GM12878 (cell line): ENCODE data around the gene BTBD19. TPM values are rescaled to one million over a fixed set of nuclear protein-coding genes. Genes with fewer than 3 reads are reported as not detected.

Experiments
- ATAC-seq: fragments of 200-7000 bp; cut with Tn5 transposase; 3 replicates; pipeline ENCODE4 v1.9.1; 2020; ENCODE audit warnings: mild to moderate bottlenecking, moderate library complexity
- BruUV-seq: library from RNA; stranded (reverse); fragments of 400-500 nt; replicated peaks from 2 replicates; lab custom pipeline; 2021; lab: Mats Ljungman, UMichigan
- CTCF ChIA-PET: fragments of 300-600 bp; sonication (Branson Sonifier 250); formaldehyde crosslinking; extraction: SDS; loops from one replicate; lab custom pipeline; 2021; ENCODE audit warnings: inconsistent platforms; lab: Yijun Ruan, JAX
- POLR2A ChIA-PET: fragments of 350-600 bp; formaldehyde crosslinking; extraction: SDS; loops from one replicate; lab custom pipeline; 2021; ENCODE audit warnings: inconsistent platforms; lab: Charles Lee
- RAD21 ChIA-PET: fragments of 300-600 bp; sonication (Branson Sonifier 250); formaldehyde crosslinking; loops from one replicate; lab custom pipeline; 2023; ENCODE audit warnings: antibody characterized with exemption; ENCODE audit not compliant: unreplicated experiment; lab: Charles Lee
- SMC1A ChIA-PET: fragments of 300-600 bp; sonication (Branson Sonifier 250); formaldehyde crosslinking; loops from one replicate; lab custom pipeline; 2023; ENCODE audit not compliant: unreplicated experiment, uncharacterized antibody; lab: Charles Lee
- DNase-seq: peaks from one replicate; pipeline ENCODE4 v3.0.0-alpha.2; 2011; ENCODE audit warnings: low read depth, low spot score
- FAIRE-seq: peaks from 3 replicates; lab custom pipeline; 2011; peaks lifted over from hg19 to GRCh38; lab: Jason Lieb, UNC
- H2AFZ ChIP-seq: 2 replicates; pipeline ENCODE4 v1.6.0; 2011; ENCODE audit warnings: low read depth, low read length, control low read depth; ENCODE audit not compliant: control insufficient read depth
- H3K27ac ChIP-seq: 2 replicates; pipeline ENCODE4 v1.5.1; 2011; ENCODE audit warnings: control low read depth; ENCODE audit not compliant: control insufficient read depth, insufficient read depth
- H3K27me3 ChIP-seq, 2 experiments: replicated peaks in 1 of 2; 2 replicates each; pipeline versions ENCODE4 v1.6.0 to v1.6.1; 2011; ENCODE audit warnings: low read length in 1 of 2; ENCODE audit not compliant: control insufficient read depth in 2 of 2, insufficient read depth in 2 of 2
- H3K36me3 ChIP-seq, 2 experiments: 2 replicates each; pipeline ENCODE4 v1.5.1; 2011; ENCODE audit warnings: low read length in 1 of 2; ENCODE audit not compliant: control insufficient read depth in 2 of 2, insufficient read depth in 2 of 2
- H3K4me1 ChIP-seq: 2 replicates; pipeline ENCODE4 v1.6.1; 2011; ENCODE audit warnings: mild to moderate bottlenecking, low read length, moderate library complexity, mixed read lengths; ENCODE audit not compliant: control insufficient read depth, insufficient read depth
- H3K4me2 ChIP-seq: 2 replicates; pipeline ENCODE4 v1.6.0; 2011; ENCODE audit warnings: control low read depth; ENCODE audit not compliant: control insufficient read depth, insufficient read depth
- H3K4me3 ChIP-seq: fragments of 200-600 bp; sonication (generic); 2 replicates; pipeline ENCODE4 v1.5.1; 2016
- H3K79me2 ChIP-seq: 2 replicates; pipeline ENCODE4 v1.6.0; 2011; ENCODE audit warnings: low read length; ENCODE audit not compliant: control insufficient read depth, insufficient read depth
- H3K9ac ChIP-seq: 2 replicates; pipeline ENCODE4 v1.8.0; 2011; ENCODE audit warnings: low read length, control low read depth, mixed read lengths; ENCODE audit not compliant: control insufficient read depth, insufficient read depth
- H3K9me3 ChIP-seq: replicated peaks from 3 replicates; pipeline ENCODE4 v1.5.1; 2011; ENCODE audit warnings: mild to moderate bottlenecking, low read length; ENCODE audit not compliant: control insufficient read depth, insufficient read depth
- H4K20me1 ChIP-seq: 2 replicates; pipeline ENCODE4 v1.6.0; 2011; ENCODE audit not compliant: control insufficient read depth, insufficient read depth
- ATF7 ChIP-seq: fragments of 450-650 bp; IDR thresholded peaks from 2 replicates; pipeline ENCODE4 v1.6.1; 2016; ENCODE audit warnings: low read depth, mild to moderate bottlenecking
- MEF2B ChIP-seq: fragments of 450-650 bp; IDR thresholded peaks from 2 replicates; pipeline ENCODE4 v1.6.1; 2018; ENCODE audit warnings: mild to moderate bottlenecking, moderate library complexity; ENCODE audit not compliant: partially characterized antibody, poor library complexity, severe bottlenecking
- PAX5 ChIP-seq: IDR thresholded peaks from 2 replicates; pipeline ENCODE4 v1.6.1; 2011; ENCODE audit warnings: low read depth, low read length, borderline replicate concordance
- RUNX3 ChIP-seq: IDR thresholded peaks from 2 replicates; pipeline ENCODE4 v1.6.1; 2012; ENCODE audit warnings: low read length, inconsistent platforms
- YBX1 ChIP-seq: fragments of 450-650 bp; IDR thresholded peaks from 2 replicates; pipeline ENCODE4 v1.6.1; 2016; ENCODE audit warnings: antibody characterized with exemption
- WGBS: methylation state at CpG from one replicate; pipeline ENCODE4 v1.1.6; 2016; ENCODE audit warnings: low lambda C conversion rate; ENCODE audit not compliant: insufficient replicate concordance, insufficient coverage; ENCODE audit errors: missing lambda C conversion rate; 5-methylcytosine and 5-hydroxymethylcytosine counted together
- in situ Hi-C: fragments of 300-500 bp; cut with MboI; formaldehyde crosslinking; loops from 9 replicates; pipeline ENCODE4 v1.14.3; 2018; ENCODE audit warnings: mixed read lengths
- intact Hi-C: fragments of 100-400 bp; cut with micrococcal nuclease; formaldehyde crosslinking; loops from one replicate; pipeline ENCODE4 v1.14.2; 2022; ENCODE audit not compliant: unreplicated experiment
- polyA plus RNA-seq, 11 experiments: library from polyadenylated mRNA; depleted of rRNA in 4 of 11; unstranded in 6 of 11; stranded (reverse) in 5 of 11; fragments of >200 nt; fragmentation: Nextera tagmentation in 4 of 11; fragmentation: Illumina TruSeq in 1 of 11; extraction: Ambion mirVana in 4 of 11; extraction: Trizol in 1 of 11; gene quantifications; 1 replicate in 1 of 11; 2 replicates in 10 of 11; pipeline versions ENCODE4 v1.2.1 to v1.2.3, GENCODE V29; 2011 to 2016; ENCODE audit warnings: inconsistent platforms in 2 of 11, missing spikeins in 2 of 11, low read depth in 1 of 11
- total RNA-seq, 4 experiments: library from RNA; depleted of rRNA in 3 of 4; stranded (reverse); fragments of >200 nt in 3 of 4; fragmentation: Illumina TruSeq in 1 of 4; extraction: Trizol in 1 of 4; gene quantifications; 2 replicates each; pipeline versions ENCODE4 v1.2.1 to v1.2.3, GENCODE V29; 2013 to 2021
- TF ChIP-seq, protein P1 (sequence below): fragments of 450-650 bp; conservative IDR thresholded peaks from 2 replicates; pipeline ENCODE4 v1.6.1; 2017; ENCODE audit warnings: mild to moderate bottlenecking, moderate library complexity
- TF ChIP-seq, protein P2 (sequence below), 3 experiments: IDR thresholded peaks in 2 of 3; conservative IDR thresholded peaks in 1 of 3; 2 replicates each; pipeline ENCODE4 v1.5.1; 2011; ENCODE audit warnings: low read depth in 3 of 3, low read length in 3 of 3, mild to moderate bottlenecking in 3 of 3, control low read depth in 2 of 3, moderate library complexity in 2 of 3, inconsistent platforms in 1 of 3, mixed read lengths in 1 of 3; ENCODE audit not compliant: control insufficient read depth in 2 of 3, insufficient read depth in 1 of 3; ENCODE audit errors: extremely low read depth in 1 of 3

BTBD19 gene
- total and polyA plus RNA-seq, 10 of the 15 experiments (the other 5 are each of a cell fraction or from before 2014, with no cell fraction given), result 0.13 to 2.7 (median 0.42) TPM

DNA sequence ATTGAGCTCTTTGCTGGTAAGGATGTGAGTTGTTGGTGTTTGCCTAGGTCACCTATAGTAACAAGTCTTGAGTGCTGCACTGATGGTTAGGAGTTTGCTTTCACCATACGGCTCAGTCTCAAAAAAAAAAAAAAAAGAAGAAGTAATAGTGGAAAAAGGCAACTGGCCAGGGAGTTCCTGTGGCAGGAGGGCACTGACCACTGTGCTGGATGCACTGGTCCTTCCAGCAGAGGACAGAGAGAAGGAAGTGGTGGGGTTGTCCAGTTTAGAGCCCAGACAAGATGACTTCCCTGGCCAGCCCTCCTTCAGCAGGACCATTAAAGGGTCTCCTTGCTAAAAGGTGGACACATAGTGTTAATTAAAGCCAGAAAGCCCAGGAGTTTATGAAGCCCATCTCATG, 46.6 kb downstream of the BTBD19 start:
- intact Hi-C loops, result no loop called here
- 100% methylated on average over 1 of the region's 1 CpG for WGBS
- SMC1A ChIA-PET, result no interaction called here
- H2AFZ ChIP-seq, result no peak overlapping the region
- H3K4me2 ChIP-seq, result no peak overlapping the region
- no peaks in the 10 kb centered on the region for H3K79me2 ChIP-seq
- peaks cover 3% of the 10 kb centered on the region; the same call in 1 of the 2 replicates for H3K4me1 ChIP-seq
- H3K27ac ChIP-seq, result no peak overlapping the region
- FAIRE-seq (no peak), ATAC-seq (no peak), DNase-seq (no peak)
- no TSS peak for BruUV-seq
- H4K20me1 ChIP-seq, result no peaks in the 10 kb centered on the region
- no peaks in the 10 kb centered on the region for H3K27me3 ChIP-seq
- POLR2A ChIA-PET, result no interaction called here
- TF ChIP-seq PAX5, result no peak
- TF ChIP-seq MEF2B, result no peak
- TF ChIP-seq, protein P1, sequence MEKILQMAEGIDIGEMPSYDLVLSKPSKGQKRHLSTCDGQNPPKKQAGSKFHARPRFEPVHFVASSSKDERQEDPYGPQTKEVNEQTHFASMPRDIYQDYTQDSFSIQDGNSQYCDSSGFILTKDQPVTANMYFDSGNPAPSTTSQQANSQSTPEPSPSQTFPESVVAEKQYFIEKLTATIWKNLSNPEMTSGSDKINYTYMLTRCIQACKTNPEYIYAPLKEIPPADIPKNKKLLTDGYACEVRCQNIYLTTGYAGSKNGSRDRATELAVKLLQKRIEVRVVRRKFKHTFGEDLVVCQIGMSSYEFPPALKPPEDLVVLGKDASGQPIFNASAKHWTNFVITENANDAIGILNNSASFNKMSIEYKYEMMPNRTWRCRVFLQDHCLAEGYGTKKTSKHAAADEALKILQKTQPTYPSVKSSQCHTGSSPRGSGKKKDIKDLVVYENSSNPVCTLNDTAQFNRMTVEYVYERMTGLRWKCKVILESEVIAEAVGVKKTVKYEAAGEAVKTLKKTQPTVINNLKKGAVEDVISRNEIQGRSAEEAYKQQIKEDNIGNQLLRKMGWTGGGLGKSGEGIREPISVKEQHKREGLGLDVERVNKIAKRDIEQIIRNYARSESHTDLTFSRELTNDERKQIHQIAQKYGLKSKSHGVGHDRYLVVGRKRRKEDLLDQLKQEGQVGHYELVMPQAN, result no peak
- no peak for TF ChIP-seq ATF7
- TF ChIP-seq YBX1, result no peak
- TF ChIP-seq, protein P2, sequence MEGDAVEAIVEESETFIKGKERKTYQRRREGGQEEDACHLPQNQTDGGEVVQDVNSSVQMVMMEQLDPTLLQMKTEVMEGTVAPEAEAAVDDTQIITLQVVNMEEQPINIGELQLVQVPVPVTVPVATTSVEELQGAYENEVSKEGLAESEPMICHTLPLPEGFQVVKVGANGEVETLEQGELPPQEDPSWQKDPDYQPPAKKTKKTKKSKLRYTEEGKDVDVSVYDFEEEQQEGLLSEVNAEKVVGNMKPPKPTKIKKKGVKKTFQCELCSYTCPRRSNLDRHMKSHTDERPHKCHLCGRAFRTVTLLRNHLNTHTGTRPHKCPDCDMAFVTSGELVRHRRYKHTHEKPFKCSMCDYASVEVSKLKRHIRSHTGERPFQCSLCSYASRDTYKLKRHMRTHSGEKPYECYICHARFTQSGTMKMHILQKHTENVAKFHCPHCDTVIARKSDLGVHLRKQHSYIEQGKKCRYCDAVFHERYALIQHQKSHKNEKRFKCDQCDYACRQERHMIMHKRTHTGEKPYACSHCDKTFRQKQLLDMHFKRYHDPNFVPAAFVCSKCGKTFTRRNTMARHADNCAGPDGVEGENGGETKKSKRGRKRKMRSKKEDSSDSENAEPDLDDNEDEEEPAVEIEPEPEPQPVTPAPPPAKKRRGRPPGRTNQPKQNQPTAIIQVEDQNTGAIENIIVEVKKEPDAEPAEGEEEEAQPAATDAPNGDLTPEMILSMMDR (IDR thresholded peaks at IDR 0.05 in 2 of 3, conservative IDR thresholded peaks at IDR 0.05 in 1 of 3; ENCODE audit: control insufficient read depth in 2 of 3, extremely low read depth in 1 of 3, insufficient read depth in 1 of 3, low read depth in 3 of 3, low read length in 3 of 3), result no peak
- TF ChIP-seq RUNX3, result no peak
- H3K36me3 ChIP-seq, result peaks cover 0 to 5% of the 10 kb centered on the region in 2 experiments; a peak in 2 of 4 replicates
- RAD21 ChIA-PET, result no interaction called here
- no peak overlapping the region for H3K9ac ChIP-seq
- CTCF ChIA-PET, result no interaction called here
- in situ Hi-C loops, result no loop called here
- no peak overlapping the region for H3K4me3 ChIP-seq
- H3K9me3 ChIP-seq, result no peaks in the 10 kb centered on the region
